IPS-15b (cell line): ENCODE data around the gene CT45A10.
"Not testable (repeated sequence)": the region's sequence is repeated elsewhere in the genome, so short reads cannot be mapped to it uniquely, and the experiment has no call there.

Source experiments
- H3K27me3 ChIP-seq: one replicate; pipeline ENCODE4 v1.6.1; 2013; ENCODE audit warnings: low read length; ENCODE audit not compliant: control insufficient read depth, insufficient read depth
- H3K36me3 ChIP-seq: one replicate; pipeline ENCODE4 v1.6.1; 2013; ENCODE audit warnings: low read length; ENCODE audit not compliant: control insufficient read depth, insufficient read depth
- H3K4me1 ChIP-seq: one replicate; pipeline ENCODE4 v1.6.1; 2013; ENCODE audit warnings: mild to moderate bottlenecking, low read length; ENCODE audit not compliant: control insufficient read depth, insufficient read depth
- H3K4me3 ChIP-seq: one replicate; pipeline ENCODE4 v1.5.1; 2013; ENCODE audit warnings: low read depth, low read length
- H3K9ac ChIP-seq: one replicate; pipeline ENCODE4 v1.6.1; 2013; ENCODE audit warnings: low read depth, mild to moderate bottlenecking, low read length
- H3K9me3 ChIP-seq: one replicate; pipeline ENCODE4 v1.6.1; 2013; ENCODE audit warnings: mild to moderate bottlenecking, low read length; ENCODE audit not compliant: control insufficient read depth, insufficient read depth

CT45A10 gene

GRCh38 chrX:135893294-135893817 lies at the start of gene CT45A10, which contains the start of gene SAGE1:
Gene CT45A10 (minus strand): TSS chrX:135893444. CDS start chrX:135885344, 8,100 bp downstream.
Gene SAGE1 (plus strand): TSS chrX:135893716. CDS start chrX:135896243, 2,527 bp downstream.
- no peaks in the 10 kb centered on the region for H3K36me3 ChIP-seq
- H3K9me3 ChIP-seq: peaks cover 9% of the 10 kb centered on the region
- no peaks in the 10 kb centered on the region for H3K4me1 ChIP-seq
- H3K4me3 ChIP-seq: no peak within 1 kb of the TSS
- no peaks in the 10 kb centered on the region for H3K27me3 ChIP-seq
- no peak within 1 kb of the TSS for H3K9ac ChIP-seq

GRCh38 chrX:135931644-135932487 lies 38.6 kb upstream of the CT45A10 start:
- Histone ChIP-seq H3K27me3 (peaks cover 4% of the 10 kb centered on the region), H3K9me3 (no peaks in the 10 kb centered on the region), H3K36me3 (no peaks in the 10 kb centered on the region), H3K4me3 (no peak overlapping the region), H3K4me1 (no peaks in the 10 kb centered on the region), H3K9ac (no peak overlapping the region)

- no peaks in the 10 kb centered on the region for H3K36me3 ChIP-seq
- no peak overlapping the region for H3K4me3 ChIP-seq
- H3K9me3 ChIP-seq: no peaks in the 10 kb centered on the region
- no peaks in the 10 kb centered on the region for H3K4me1 ChIP-seq
- H3K9ac ChIP-seq: no peak overlapping the region
- H3K27me3 ChIP-seq: peaks cover 4% of the 10 kb centered on the region
Observed at GRCh38 chrX:135927897-135928296, 34.7 kb upstream of the CT45A10 start.

- H3K9ac ChIP-seq: no peak overlapping the region
- no peaks in the 10 kb centered on the region for H3K4me1 ChIP-seq
- H3K36me3 ChIP-seq: no peaks in the 10 kb centered on the region
- H3K4me3 ChIP-seq: no peak overlapping the region
- H3K9me3 ChIP-seq: no peaks in the 10 kb centered on the region
- H3K27me3 ChIP-seq: peaks cover 2% of the 10 kb centered on the region
Observed at GRCh38 chrX:135923353-135923752, 30.1 kb upstream of the CT45A10 start.

GRCh38 chrX:135920516-135920915 lies 27.3 kb upstream of the CT45A10 start:
- H3K9ac ChIP-seq, H3K4me3 ChIP-seq, H3K4me1 ChIP-seq, H3K36me3 ChIP-seq, H3K27me3 ChIP-seq, H3K9me3 ChIP-seq: not testable (repeated sequence)

- no peaks in the 10 kb centered on the region for H3K27me3 ChIP-seq
- no peak overlapping the region for H3K9ac ChIP-seq
- H3K36me3 ChIP-seq: no peaks in the 10 kb centered on the region
- H3K9me3 ChIP-seq: no peaks in the 10 kb centered on the region
- H3K4me1 ChIP-seq: no peaks in the 10 kb centered on the region
- no peak overlapping the region for H3K4me3 ChIP-seq
Observed at GRCh38 chrX:135914404-135914803, 21.2 kb upstream of the CT45A10 start.

- H3K36me3 ChIP-seq: no peaks in the 10 kb centered on the region
- no peak overlapping the region for H3K4me3 ChIP-seq
- no peaks in the 10 kb centered on the region for H3K9me3 ChIP-seq
- H3K9ac ChIP-seq: no peak overlapping the region
- no peaks in the 10 kb centered on the region for H3K4me1 ChIP-seq
- H3K27me3 ChIP-seq: no peaks in the 10 kb centered on the region
Observed at GRCh38 chrX:135910251-135910650, 17.0 kb upstream of the CT45A10 start.

- H3K4me1 ChIP-seq: no peaks in the 10 kb centered on the region
- H3K9me3 ChIP-seq: peaks cover 9% of the 10 kb centered on the region
- H3K4me3 ChIP-seq: no peak overlapping the region
Observed at GRCh38 chrX:135892781-135893180, 463 bp downstream of the CT45A10 start.

GRCh38 chrX:135890087-135890585 lies 3.1 kb downstream of the CT45A10 start:
- Histone ChIP-seq H3K9ac (no peak overlapping the region), H3K4me1 (no peaks in the 10 kb centered on the region), H3K4me3 (no peak overlapping the region), H3K36me3 (no peaks in the 10 kb centered on the region), H3K27me3 (no peaks in the 10 kb centered on the region), H3K9me3 (peaks cover 9% of the 10 kb centered on the region)

More at GRCh38 chrX:135892781-135893180, 463 bp downstream of the CT45A10 start:
- Histone ChIP-seq H3K27me3 (no peaks in the 10 kb centered on the region), H3K36me3 (no peaks in the 10 kb centered on the region), H3K9ac (no peak overlapping the region)

GRCh38 chrX:135888976-135889375 lies 4.3 kb downstream of the CT45A10 start:
- not testable (repeated sequence) for H3K36me3 ChIP-seq, H3K27me3 ChIP-seq, H3K9ac ChIP-seq

GRCh38 chrX:135888230-135888629 lies 5.0 kb downstream of the CT45A10 start:
- H3K4me1 ChIP-seq, H3K27me3 ChIP-seq, H3K4me3 ChIP-seq, H3K36me3 ChIP-seq, H3K9ac ChIP-seq, H3K9me3 ChIP-seq: not testable (repeated sequence)

More at GRCh38 chrX:135888976-135889375, 4.3 kb downstream of the CT45A10 start:
- H3K9me3 ChIP-seq, H3K4me1 ChIP-seq, H3K4me3 ChIP-seq: not testable (repeated sequence)

GRCh38 chrX:135882741-135883140 lies 10.5 kb downstream of the CT45A10 start:
- not testable (repeated sequence) for H3K27me3 ChIP-seq, H3K4me1 ChIP-seq, H3K36me3 ChIP-seq, H3K9ac ChIP-seq, H3K9me3 ChIP-seq, H3K4me3 ChIP-seq
